ENCODE data around the gene KRT84.

- TF ChIP-seq FOXP1 (CRISPR knock-in tag; IDR thresholded peaks at IDR 0.05; ENCODE audit: borderline replicate concordance) (no peak), TEAD4 (CRISPR knock-in tag; IDR thresholded peaks at IDR 0.05) (no peak), CTCF (IDR thresholded peaks at IDR 0.05) (no peak), FOXK1 (CRISPR knock-in tag; IDR thresholded peaks at IDR 0.05) (no peak), PRDM15 (CRISPR knock-in tag; IDR thresholded peaks at IDR 0.05) (no peak), RELA (CRISPR knock-in tag; IDR thresholded peaks at IDR 0.05; ENCODE audit: borderline replicate concordance) (no peak), NR3C1 (CRISPR knock-in tag; conservative IDR thresholded peaks at IDR 0.05; ENCODE audit: low read depth) (no peak), ZBTB43 (CRISPR knock-in tag; IDR thresholded peaks at IDR 0.05) (no peak), E2F4 (CRISPR knock-in tag; IDR thresholded peaks at IDR 0.05; ENCODE audit: borderline replicate concordance, low read depth) (no peak)
Measured at GRCh38 chr12:52433501-52434080, 48.1 kb upstream of the KRT84 start.

Data from WTC11 (cell line).